GM21390 (cell line): ENCODE data around the gene PPP1R1C.
"Not testable (repeated sequence)": the region's sequence is repeated elsewhere in the genome, so short reads cannot be mapped to it uniquely, and the experiment has no call there.

Experiments used
- ATAC-seq: cut with Tn5 transposase; IDR thresholded peaks from one replicate; pipeline ENCODE4 v1.9.1; 2021; ENCODE audit not compliant: unreplicated experiment

PPP1R1C gene

GRCh38 chr2:182014284-182014683, 28.6 kb downstream of the PPP1R1C start:
- ATAC-seq, result no peak

GRCh38 chr2:182015334-182016109, 29.9 kb downstream of the PPP1R1C start:
- no peak for ATAC-seq

DNA sequence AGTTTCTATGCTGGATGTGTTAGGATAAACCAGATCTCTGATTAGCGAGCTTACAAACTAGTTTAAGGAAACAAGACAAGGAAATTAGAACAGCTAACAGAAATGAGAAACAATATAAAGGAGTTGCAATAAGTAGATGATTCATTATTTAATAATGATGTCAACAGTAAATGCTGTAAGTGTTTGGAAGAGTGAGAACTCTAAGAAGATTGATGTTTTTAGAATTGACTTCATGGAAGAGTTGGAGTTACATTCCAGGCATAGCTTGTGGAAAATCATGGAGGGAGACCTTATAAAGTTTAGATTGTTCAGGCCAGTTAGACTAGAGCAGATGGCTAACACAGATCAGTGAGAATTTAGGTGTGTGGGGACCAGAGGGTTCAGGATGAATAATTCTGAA, 32.6 kb downstream of the PPP1R1C start:
- no peak for ATAC-seq

GRCh38 chr2:182019731-182020130, 34.1 kb downstream of the PPP1R1C start:
- ATAC-seq, result no peak

DNA sequence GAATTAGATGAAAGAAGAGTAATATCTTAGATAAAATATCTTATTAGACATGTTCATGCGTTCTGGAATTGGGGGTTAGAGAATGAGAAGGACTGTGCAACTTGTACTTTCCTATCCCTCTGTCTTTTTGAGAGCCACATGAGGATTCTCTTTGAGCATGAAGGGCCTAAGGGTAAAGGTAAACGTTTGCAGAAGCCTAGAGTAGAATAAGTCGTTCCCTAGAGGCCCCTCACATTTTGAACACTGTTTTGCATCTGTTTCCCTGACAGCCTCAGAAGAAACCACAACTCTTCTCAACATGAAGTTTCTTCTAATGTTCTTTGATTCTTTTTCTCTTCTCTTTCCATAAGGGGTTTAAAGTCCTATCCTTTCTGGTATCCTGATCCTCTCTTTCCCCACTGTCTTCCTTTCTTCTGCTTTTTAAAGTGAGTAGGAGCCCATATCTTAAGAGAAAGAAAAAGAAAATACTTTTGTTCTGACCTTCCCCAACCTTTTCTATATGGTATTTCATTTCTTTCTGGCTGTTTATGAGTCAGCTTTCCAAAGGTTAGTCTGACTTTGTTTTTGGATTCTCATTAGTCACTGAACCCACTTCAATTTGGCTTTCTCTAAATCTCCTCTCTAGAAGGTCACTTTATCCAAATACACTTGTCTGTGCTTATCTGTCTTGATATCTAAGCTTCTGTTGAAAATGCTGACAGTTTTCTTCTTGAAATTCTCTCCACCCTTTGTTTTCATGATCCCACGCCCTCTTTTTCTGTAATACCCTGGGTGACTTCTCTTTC, 34.8 kb downstream of the PPP1R1C start:
- no peak for ATAC-seq

DNA sequence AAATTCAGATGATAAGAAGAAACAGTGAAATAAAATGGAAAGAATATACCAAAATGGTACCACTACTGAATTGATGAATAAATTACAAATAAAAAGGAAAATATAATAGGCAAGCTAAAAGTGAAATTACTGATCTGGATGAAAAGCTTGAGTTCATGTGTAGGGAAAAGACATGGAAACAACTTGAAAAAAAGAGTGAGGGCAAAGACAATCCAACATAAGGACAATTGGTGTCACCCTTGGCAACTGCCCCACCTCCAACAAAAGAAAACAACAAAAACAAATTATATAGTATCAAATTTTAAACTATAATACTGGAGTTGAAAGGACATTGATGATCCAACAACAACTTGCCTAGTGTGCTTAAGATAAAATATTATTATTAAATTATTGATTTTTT, 37.6 kb downstream of the PPP1R1C start:
- ATAC-seq, result no peak

DNA sequence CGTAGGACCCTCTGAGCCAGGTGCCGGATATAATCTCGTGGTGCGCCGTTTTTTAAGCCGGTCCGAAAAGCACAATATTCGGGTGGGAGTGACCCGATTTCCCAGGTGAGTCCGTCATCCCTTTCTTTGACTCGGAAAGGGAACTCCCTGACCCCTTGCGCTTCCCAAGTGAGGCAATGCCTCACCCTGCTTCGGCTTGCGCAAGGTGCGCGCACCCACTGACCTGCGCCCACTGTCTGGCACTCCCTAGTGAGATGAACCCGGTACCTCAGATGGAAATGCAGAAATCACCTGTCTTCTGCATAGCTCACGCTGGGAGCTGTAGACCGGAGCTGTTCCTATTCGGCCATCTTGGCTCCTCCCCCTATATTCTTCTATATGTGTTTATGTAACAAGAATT, 45.2 kb downstream of the PPP1R1C start:
- ATAC-seq, result not testable (repeated sequence)

- no peak for ATAC-seq
Measured at GRCh38 chr2:182031956-182032355, 46.3 kb downstream of the PPP1R1C start.

DNA sequence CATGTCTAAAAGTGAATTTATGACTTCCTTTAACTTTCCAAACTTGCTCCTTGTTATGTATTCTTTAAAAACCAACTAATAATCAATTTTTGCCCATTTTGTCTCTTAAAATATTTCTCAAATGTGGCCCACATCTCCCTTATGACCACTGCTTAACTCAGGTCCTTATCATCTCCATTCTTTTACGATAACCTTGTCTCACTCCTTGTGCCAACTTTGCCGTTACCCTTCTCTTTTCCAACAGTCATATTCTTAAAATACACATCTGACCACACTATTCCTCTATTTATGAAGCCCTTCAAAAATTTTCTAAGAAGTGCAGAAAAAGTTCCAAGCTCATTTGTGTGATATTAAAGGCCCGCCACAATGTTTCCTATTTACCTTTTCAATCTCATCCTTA, 47.8 kb downstream of the PPP1R1C start:
- no peak for ATAC-seq

DNA sequence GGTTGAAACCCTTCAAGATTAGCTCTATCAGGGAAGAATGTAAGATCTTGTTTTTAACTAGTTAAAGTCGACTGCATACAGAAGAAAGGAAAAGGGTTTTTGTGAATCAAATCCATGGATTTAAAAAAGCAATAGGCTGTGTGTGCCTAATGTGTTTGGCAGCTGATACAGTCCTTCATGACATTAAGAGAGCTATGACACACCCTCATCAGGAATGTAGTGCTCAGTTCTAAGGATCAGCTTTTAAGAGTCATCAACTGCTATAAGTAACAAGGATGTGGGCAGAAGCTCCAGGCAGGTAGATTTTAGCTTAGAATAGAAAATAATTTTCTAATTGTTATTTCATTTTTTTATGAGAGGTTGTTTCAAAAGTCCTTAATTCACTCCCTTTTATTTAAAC, 52.9 kb downstream of the PPP1R1C start:
- ATAC-seq, result no peak

DNA sequence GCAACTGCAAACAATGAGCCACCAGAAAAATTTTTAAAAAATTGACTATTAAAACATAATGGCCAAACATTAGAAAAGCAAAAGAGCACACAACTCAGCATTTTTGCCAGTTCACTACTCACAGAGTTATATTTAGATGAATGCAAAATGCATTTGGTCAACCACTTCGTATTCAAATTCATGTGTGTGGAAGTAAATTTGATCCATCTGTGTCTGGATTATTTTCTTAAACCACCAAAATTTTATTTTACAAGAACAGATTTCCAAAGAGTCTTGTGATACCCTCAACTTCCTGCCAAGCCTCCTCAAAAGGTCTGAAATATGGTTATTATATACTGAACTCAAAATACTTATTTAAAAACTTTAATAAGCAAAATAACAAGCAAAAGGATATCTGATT, 57.4 kb downstream of the PPP1R1C start:
- ATAC-seq, result no peak

DNA sequence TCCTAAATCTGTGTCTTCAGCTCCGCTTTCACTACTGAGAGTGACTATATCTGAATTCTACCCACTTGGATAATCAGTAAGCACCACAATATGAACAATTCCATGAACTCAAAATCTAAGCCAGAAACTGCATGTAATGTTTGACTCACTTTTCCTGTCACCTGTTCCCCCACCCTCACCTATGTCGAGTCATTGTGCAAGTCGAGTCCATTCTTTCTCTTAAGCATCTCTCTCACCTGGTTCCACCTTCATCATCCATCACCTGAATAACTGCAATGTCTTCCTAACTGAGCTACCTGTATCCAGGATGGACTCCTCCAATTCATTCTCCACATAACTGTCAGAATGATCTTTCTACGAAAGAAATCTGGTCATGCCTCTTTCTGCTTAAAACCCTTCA, 58.2 kb downstream of the PPP1R1C start:
- no peak for ATAC-seq

- ATAC-seq, result no peak
Measured at GRCh38 chr2:182047544-182047943, 61.9 kb downstream of the PPP1R1C start.

DNA sequence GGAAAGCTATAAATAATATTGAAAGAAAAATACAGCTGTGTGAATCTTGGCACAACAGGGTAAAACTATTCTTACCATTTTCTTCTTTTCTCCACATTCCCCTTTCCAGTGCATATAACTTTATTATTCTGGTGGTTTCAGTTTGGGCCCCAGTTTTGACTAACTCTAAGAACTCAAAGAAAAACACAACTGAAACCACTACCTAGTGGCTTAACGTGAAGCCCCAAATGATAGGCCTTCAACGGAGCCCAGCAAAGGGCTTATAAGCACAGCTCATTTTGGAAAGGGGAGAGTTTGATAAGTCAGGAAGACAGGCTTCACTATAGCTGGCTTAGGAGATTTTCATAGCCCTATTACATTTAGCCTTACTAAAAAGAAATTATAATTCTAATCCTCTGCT, 62.4 kb downstream of the PPP1R1C start:
- no peak for ATAC-seq

DNA sequence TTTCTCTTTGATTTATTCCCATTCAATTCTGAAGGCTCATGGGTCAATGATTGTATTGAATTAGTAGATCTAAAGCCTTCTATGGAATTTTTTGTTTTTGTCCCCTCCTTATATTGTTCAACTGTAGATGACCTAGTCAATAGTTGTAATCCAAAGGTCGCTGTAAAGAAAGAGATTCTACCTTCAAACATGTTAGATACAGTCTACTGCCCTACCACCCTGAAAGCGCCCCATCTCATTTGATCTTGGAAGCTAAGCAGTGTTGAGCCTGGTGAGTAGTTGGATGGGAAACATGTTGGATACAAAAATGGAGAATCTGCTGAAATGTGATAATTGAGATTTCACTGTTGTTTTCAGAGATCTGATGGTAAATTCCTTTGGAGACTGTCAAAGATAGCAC, 63.0 kb downstream of the PPP1R1C start:
- ATAC-seq, result no peak

GRCh38 chr2:182049372-182050148, 63.9 kb downstream of the PPP1R1C start:
- ATAC-seq, result no peak

DNA sequence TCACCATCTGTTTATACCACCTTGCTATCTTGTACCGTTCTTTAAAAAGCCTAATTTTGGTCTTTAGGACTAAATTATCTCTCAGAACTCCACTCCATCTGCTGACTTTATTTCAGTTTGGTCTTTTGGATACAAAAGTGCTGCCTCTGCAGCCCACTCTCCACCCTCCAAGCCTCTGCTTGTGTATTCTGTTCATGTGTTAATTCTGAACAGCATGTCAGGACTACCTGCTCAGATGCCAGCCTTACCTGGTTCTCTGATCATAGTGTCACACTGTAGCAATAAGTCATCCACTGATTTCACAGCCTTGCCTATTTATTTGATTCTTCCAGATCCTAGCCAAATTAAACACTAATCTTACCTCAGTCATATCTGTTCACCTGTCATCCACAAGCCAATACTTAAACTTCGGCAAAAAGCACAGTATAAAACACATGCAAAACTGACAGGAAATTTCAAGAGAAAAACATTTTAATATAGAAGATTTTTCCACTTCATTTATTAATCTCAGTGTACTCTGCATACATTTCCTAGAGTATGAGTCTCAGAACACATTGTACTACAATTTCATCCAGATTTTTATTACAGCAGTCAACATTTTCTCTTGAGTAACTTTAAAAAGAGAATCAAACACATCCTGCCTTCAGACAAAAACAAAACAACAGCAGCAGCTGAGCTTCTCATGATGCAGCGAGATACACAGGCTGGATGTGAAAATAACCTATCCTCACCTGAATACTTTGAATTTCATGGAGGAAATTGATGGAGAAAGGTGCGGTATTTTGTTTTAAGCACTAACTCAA, 64.9 kb downstream of the PPP1R1C start:
- no peak for ATAC-seq

GRCh38 chr2:182055993-182056392, 70.3 kb downstream of the PPP1R1C start:
- ATAC-seq, result no peak

GRCh38 chr2:182057002-182057401, 71.3 kb downstream of the PPP1R1C start:
- ATAC-seq, result no peak

DNA sequence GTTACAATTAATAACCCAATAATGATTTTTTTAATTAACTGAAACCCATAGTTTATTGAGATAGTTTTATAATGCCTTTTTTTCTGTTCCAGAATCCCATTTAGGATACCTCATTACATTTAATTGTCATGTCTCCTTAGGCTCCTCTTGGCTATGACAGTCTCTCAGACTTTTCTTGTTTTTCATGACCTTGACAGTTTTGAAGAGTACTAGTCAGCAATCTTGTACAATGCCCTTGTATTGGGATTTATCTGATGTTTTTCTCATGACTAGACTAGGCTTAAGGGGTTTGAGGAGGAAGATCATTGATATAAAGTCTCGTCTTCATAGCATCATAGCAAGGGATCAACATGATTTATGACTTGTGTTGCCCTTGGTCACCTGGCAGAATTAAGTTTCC, 72.4 kb downstream of the PPP1R1C start:
- ATAC-seq, result no peak

DNA sequence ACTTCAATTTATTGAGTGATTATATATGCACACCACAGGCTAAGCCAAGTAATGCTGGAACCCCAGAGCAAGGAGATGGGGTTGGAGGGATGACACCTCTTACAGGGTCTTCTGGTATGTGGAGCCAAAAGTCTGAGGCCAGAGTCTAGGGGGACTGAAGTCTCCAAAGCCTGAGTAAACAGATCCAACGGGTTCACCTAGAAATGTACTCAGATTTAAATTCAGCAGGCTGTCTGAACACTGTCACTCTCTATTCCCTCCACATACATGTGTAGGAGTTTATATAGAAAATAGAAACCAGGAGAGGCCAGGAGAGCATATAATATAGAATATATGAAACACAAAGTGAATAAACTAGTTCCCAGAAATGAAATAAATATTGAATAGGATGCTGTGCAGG, 76.1 kb downstream of the PPP1R1C start:
- ATAC-seq, result no peak
